ENCODE data around the gene HDAC1.
"Not testable (repeated sequence)": the region's sequence is repeated elsewhere in the genome, so short reads cannot be mapped to it uniquely, and the experiment has no call there.

HDAC1 gene

DNA sequence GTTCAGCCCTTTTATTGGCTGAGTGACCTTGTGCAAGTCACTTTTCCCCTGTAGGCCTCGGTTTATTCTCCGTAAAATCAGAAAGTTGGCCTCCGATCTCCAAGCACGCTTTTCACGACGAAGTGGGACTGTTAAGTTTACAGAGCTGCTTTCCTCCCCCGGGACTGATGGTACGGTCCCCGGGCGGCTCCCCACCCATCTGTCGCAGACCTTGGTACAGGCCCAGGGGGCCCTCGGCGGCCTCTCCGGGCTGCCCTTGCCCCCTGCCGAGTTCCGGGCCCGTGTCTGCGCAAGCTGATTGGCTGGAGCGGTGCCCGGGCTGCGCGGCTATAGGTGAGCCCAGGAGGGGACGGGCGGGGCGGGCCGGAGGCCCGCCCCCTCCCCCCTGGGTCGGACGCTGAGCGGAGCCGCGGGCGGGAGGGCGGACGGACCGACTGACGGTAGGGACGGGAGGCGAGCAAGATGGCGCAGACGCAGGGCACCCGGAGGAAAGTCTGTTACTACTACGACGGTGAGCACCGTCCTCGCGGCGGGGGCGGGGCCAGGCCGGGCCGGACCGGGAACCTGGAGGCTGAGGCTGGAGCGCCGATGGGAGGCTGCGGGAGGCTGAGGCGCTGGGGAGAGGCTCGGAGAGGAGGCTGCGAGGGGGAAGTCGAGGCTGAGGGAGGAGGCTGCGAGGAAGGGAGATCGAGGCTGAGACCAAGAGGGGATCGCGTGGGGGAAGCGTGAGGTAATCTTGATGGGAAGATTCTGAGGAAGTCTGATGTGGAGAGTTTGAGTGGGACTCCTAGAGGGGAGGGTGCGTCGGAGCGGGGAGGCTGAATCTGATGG lies at the start of gene HDAC1:
HDAC1 (plus strand) TSS at position 376 of the 831 bp plus-strand sequence; CDS start at position 463, 87 bp downstream.
- peak; percentile 94 for DNase-seq

DNA sequence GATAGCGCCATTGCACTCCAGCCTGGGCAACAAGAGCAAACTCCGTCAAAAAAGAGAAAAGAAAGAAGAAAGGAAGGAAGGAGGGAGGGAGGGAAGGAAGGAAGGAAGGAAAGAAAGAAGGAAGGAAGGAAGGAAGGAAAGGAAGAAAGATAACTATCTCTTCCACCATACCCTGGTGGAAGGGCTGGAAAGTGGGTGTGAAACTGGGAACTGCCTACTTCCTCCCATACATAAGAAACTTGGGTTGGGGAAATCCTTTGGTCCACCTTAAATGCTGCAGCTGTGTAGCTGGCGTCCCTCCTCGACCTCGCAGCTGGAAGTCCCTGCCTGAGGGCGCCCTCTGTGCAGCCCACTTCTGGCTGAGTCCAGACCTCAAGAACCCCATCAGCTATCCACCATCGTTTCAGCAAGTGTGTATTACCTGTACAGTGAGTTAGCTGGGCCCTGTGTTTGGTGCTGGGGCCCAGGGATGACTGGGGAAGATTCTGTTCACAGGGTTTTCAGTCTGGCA lies 49.5 kb upstream of the HDAC1 start:
- no peak for DNase-seq

DNA sequence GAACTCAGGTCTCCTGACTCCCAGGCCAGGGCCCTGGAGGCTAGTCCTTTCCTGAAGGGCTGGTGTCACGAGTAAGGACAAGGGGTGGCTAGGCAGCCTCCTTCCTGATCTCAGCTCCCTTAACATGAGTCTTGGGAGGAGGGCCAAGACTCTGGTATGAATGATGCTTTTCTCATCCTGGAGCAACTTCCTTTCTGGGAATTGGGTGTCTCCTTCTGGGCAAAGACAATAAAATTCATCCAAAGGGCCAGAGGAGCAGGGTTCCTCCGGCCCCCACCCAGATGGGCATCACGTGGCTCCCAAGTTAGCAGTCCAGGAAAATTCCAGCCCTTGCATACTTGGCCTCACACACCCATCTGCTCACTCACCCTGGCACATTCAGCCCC lies 45.0 kb upstream of the HDAC1 start, which contains the start of gene FAM167B:
FAM167B (plus strand) TSS at position 335 of the 386 bp plus-strand sequence. CDS start 200 bp downstream, outside the sequence.
- no peak for DNase-seq

DNA sequence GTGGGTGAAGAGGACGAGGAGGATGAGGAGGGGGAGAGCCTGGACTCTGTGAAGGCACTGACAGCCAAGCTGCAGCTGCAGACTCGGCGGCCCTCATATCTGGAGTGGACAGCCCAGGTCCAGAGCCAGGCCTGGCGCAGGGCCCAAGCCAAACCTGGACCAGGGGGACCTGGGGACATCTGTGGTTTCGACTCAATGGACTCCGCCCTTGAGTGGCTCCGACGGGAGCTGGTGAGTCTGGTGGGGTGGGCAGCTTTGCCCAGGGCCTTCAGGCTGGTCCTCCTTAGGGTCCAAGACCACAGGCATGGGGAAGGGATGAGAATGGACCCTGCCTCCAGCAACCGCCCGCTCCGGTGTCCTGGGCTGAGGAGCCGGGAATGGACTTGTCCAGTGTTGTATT lies 44.4 kb upstream of the HDAC1 start:
- no peak for DNase-seq

DNA sequence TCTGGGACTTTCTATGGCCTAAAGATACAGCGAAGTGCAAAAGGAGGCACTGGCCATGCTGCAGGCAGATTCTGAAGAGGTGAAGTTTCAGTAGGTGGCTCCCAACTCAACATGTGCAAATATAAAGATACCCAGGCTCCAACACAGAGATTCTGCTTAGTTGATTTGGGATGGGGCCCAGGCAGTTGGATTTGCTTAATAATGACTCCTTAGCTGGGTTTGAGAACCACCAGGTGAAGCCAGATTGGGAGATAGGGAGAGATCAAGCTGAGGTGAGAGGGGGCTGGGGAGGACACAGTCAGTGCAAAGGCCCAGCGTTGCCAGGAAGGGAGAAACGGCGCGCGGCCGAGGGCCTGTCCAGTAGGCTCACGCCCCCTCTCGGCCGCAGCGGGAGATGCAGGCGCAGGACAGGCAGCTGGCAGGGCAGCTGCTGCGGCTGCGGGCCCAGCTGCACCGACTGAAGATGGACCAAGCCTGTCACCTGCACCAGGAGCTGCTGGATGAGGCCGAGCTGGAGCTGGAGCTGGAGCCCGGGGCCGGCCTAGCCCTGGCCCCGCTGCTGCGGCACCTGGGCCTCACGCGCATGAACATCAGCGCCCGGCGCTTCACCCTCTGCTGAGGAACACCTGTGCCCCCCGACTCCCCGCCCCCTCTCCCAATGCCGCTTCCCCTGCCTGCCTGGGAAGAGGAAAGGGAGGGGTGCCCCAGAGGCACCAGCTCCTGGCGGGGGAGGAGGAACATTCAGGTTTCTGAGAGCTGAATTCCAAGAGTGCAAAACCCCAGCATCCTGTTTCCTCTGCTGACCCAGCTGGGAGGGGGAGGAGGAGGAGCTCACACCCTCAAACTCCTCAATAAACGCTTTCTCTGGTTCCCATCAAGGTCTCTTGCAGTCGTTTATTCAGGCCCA lies 43.6 kb upstream of the HDAC1 start:
- peak; percentile 78 for DNase-seq

DNA sequence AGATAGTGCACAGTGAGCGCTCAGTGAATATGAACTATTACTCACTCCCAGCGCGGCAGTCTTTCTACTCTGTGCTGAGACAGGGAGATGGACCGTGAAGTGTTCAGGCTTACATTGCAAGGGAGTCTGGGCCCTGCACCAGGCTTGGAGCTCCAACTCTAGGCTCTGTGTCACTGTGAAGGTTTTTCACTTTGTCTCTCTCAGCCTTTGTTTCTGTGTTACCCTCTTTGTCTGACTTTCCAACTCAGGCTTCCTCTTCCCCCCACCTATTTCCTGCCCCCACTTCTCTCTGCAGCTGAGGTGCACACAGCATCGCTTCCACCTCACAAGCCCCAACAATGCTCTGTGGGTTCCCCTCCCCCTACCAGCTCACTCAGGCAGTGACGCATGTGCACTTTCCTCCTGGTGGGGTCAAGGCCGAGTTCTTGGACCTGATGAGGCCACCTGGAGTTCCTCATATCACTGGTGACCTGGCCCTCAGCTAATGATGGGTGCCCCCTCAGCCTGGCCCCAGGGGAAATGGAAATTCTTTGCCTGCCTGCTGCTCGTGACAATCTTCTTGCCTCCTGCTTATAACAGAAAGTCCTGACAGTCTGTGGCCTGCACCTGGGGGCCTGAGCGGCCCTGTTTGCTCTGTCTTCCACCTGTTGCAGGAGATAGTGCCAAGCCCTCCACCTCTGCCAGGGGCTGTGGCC lies 41.9 kb upstream of the HDAC1 start:
- no peak for DNase-seq

DNA sequence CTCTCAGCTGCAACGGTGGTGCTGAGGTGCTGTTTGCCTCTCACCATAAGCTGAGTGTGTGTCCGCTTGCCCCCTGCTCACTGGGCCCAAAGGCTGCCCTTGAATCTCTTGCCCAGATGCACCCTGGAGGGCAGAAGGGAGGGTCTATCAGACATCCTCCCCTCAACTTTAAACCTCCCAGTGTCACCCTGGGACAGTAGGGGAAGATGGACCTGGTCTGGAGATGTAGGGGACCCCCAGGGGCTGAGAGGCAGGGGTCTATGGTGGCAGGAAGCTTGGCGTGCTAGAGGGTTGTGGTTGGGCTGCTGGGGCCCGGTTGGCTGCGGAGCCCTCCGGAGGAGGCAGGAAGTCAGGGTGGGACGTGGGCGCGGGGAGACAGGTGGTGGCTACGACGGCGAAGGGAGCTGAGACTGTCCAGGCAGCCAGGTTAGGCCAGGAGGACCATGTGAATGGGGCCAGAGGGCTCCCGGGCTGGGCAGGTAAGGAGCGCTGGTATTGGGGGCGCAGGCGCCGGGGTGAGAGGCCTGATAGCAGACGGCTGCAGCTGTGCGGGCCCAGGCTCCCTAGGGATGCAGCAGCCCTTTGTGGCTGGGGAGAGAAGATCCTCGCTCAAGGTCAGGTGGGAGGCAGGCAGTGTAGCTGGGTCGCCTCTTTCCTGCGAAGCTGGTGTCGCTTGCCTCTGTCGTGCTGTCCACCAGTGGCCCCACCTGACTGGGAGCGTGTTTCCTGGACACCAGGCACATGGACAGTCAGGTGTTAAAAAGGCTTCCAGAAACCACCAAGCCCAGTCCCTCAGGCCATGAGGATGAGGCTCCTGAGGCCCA lies 40.8 kb upstream of the HDAC1 start, which contains the start of gene LCK:
LCK (plus strand) TSS at position 373 of the 824 bp plus-strand sequence. CDS start 23,065 bp downstream, outside the sequence.
- no peak for DNase-seq

DNA sequence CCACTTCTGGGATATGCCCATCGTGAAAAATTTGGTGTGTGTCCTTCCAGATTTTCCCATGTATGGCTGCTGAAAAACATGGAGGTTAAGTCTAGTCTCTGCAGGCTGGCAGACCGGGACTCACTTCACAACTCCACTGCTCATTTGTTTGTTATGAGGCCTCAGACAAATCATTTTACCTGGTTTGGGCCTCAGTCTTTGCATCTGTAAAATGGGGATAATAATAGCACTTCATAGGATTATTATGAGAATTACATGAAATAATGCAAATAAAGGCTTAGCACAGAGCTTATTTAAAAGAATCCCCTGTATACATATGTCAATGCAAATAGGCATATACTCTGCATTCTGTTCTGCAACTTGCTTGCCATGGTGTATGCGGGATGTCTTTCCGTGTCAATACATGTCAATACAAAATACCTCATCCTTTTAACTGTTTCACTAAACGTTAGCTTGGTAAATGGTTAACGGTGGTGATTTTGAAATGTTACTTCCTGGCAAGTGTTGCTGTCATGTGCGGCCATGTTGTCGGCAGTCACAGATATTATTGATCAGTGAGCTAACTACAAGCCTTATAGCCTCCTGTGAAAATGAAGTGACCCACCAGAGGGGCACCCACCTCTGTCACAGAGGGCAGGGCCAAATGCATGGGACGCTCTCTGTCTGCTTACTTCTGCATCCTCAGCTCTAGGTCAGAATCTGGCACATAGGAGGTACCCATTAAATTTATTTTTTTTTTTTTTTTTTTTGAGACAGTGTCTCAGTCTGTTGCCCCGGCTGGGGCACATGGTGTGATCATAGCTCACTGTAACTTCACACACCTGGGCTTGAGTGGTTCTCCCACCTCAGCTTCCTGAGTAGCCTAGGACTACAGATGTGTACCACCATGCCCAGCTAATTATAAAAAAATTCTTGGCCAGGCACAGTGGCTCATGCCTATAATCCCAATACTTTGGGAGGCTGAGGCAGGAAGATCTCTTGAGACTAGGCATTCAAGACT lies 36.5 kb upstream of the HDAC1 start:
- DNase-seq = no peak

DNA sequence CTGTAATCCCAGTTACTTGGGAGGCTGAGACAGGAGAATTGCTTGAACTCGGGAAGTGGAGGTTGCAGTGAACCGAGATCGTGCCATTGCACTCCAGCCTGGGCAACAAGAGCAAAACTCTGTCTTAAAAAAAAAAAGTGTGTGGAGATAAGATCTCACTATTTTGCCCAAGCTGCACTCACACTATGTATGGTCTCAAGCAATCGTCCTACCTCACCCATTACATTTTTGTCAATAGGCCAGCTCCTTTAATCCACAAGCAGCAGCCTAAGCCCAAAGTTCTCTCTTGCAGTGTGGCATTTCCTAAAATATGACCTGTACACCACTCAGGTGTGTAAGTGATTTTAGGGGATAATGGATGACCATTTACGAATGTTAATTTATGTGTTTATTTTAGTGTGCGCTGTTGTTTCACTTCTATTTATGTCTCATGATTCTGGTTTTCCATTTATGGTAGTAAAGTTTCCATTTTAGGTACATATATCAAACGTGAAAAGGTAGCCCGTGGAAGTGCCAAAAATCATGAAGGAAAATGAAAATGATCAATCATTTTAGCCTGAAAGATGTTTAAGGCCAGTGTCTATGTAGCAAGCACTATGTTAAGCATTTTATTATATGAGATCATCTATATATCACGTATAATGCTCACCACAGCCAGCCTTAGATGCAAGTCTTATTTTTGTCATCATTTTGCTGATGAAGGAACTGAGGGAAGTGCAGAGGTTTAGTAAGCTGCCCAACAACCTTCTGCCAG lies 35.2 kb upstream of the HDAC1 start:
- DNase-seq = no peak

DNA sequence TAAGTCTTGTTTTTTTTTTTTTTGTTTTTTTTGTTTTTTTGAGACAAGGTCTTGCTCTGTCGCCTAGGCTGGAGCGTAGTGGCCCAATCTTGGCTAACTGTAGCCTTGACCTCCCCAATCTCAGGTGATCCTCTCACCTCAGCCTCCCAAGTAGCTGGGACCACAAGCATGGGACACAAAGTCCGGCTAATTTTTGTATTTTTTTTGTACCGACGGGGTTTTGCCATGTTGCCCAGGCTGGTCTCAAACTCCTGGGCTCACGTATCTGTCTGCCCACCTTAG lies 34.7 kb upstream of the HDAC1 start:
- DNase-seq = no peak

DNA sequence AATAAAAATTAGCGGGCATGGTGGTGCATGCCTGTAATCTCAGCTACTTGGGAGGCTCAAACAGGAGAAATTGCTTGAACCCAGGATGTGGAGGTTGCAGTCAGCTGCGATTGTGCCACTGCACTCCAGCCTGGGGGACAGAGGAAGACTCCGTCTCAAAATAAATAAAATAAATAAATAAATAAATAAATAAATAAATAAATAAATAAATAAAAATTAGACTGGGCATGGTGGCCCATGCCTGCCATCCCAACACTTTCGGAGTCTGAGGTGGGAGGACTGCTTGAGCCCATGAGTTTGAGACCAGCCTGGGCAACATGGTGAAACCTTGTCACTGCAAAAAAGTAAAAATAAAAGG lies 28.7 kb upstream of the HDAC1 start:
- not testable (repeated sequence) for DNase-seq

DNA sequence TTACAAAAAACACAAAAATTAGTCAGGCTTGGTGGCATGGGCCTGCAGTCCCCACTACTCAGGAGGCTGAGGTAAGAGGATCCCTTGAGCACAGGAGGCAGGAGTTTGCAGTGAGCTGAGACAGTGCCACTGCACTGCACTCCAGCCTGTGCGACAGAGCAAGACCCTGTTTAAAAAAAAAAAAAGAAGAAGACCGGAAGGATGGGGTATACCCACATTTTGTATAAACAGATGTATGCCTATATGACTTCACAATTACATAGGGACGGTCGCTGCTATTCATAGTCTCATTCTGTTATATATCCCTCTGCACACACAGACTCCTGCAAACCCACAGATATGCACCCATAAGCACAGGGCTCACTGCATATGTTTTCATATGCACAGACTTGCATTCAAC lies 28.1 kb upstream of the HDAC1 start:
- DNase-seq = no peak

DNA sequence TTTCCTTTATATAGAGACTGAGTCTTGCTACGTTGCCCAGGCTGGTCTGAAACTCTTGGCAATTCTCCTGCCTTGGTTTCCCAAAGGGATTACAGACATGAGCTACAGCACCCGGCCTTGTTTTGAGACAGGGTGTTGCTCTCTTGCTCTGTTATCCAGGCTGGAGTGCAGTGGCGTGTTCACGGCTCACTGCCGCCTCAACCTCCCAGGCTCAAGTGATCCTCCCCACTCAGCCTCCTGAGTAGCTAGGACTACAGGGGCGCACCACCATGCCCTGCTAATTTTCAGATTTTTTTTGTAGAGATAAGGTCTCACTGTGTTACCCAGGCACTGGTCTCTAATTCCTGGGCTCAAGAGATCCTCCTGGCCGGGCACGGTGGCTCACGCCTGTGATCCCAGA lies 26.0 kb upstream of the HDAC1 start:
- DNase-seq = no peak

DNA sequence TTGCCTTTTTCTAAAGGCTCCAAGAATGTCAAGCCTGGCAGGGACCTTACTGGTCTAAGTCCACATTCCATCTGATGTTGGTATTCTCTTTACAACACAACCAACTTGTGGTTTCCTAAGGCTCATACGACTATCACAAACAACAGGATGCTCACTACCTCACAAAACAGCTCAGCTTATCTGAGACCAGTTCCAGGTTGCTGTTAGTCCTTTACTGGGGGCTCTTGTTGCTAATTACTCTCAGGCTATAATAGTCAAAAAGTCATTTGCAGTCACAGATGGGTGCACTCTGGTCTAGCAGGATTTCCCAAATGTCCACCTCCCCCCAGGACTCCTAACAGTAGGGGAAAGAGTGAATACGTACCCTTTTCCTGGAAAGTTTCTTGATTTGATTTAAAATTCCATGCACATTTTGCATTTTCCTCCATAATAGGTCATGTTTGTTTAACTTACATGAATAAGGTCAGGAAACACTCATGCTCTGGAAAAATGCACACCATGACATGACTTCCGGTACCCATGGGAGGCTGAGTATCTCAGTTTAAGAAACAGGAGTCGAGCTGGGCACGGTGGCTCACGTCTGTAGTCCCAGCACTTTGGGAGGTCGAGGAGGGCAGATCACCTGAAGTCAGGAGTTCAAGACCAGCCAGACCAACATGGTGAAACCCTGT lies 24.8 kb upstream of the HDAC1 start:
- no peak for DNase-seq

DNA sequence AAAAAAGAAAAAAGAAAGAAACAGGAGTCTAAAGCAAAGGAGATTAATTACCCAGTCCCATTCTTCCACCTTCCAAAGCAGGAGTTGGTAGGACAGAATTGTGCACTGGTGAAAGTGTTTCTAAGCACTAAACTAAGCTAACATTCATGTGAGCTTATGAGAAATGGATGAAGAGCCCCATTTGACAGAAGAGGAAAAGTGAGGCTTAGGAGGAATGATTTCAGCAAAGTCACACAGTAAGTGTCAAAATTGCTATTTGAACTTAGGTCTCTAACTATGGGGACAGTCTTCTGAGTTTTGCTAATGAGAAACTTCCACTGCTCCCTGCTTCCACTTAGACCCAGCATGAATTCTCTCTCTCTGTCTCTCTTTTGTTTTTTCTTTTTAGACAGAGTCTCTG lies 22.1 kb upstream of the HDAC1 start:
- no peak for DNase-seq

DNA sequence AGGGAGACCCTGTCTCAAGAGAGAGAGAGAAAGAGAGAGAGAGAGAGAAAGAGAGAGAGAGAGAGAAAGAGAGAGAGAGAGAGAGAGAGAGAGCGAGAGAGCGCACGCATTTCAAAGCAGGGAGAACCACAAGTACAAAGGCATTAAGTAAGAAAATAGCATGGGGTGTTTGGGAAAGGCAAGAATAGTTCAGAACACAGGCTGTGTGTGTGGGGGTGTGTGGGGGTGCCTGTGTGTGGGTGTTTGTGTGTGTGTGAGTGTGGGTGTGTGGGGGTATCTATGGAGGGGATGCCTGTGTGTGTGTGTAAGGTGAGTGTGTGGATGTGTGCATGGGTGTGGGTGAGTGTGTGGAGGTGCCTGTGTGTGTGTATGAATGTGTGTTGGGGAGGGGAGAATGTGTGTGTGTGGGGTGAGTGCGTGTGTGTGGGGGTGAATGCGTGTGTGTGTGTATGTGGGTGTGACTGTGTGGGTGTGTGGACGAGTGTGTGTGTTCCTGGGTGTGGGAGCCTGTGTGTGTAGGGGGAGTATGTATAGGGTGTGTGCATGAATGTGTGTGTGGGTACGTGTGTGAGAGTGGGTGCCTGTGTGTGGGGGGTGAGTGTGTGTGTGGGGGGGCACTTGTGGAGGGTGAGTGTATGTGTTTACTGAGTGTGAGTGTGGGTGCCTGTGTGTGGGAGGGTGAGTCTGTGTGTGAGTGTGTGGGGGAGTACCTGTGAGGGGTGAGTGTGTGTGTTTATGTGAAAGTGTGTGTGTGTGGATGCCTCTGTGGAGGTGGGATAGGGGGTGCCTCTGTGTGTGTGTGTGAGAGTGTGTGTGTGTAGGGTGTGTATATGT lies 19.1 kb upstream of the HDAC1 start:
- DNase-seq = no peak

DNA sequence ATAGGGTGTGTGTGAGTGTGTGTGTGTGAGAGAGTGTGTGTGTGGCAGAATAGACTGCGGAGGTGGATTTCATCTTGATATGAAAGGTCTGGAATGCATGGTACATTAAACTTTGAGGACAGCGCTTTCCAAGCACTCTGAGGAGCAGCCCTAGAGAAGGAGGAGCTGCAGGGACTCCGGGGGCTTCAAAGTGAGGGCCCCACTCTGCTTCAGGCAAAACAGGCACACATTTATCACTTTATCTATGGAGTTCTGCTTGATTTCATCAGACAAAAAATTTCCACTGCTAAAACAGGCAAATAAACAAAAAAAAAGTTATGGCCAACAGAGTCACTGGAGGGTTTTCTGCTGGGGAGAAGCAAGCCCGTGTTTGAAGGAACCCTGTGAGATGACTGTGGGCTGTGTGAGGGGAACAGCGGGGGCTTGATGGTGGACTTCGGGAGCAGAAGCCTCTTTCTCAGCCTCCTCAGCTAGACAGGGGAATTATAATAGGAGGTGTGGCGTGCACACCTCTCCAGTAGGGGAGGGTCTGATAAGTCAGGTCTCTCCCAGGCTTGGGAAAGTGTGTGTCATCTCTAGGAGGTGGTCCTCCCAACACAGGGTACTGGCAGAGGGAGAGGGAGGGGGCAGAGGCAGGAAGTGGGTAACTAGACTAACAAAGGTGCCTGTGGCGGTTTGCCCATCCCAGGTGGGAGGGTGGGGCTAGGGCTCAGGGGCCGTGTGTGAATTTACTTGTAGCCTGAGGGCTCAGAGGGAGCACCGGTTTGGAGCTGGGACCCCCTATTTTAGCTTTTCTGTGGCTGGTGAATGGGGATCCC lies 18.3 kb upstream of the HDAC1 start:
- peak; percentile 50 for DNase-seq
